ENCODE results near the gene DDX60.
"Not testable (repeated sequence)": the region's sequence is repeated elsewhere in the genome, so short reads cannot be mapped to it uniquely, and the experiment has no call there.

The DDX60 gene

GRCh38 chr4:168293386-168293975, 25.1 kb downstream of the DDX60 start:
- TF ChIP-seq CTCF (IDR thresholded peaks at IDR 0.05; ENCODE audit: low read depth, low read length), result no peak
- no peak overlapping the region for H3K4me3 ChIP-seq (ENCODE audit: low read depth, low read length)

- no peak overlapping the region for H3K4me3 ChIP-seq (ENCODE audit: low read depth, low read length)
- TF ChIP-seq CTCF (IDR thresholded peaks at IDR 0.05; ENCODE audit: low read depth, low read length), result no peak
Observed at GRCh38 chr4:168291242-168291641, 27.3 kb downstream of the DDX60 start.

- not testable (repeated sequence) for H3K4me3 ChIP-seq (ENCODE audit: low read depth, low read length)
Observed at GRCh38 chr4:168285850-168286249, 32.7 kb downstream of the DDX60 start.

- H3K4me3 ChIP-seq (ENCODE audit: low read depth, low read length), result no peak overlapping the region
- TF ChIP-seq CTCF (IDR thresholded peaks at IDR 0.05; ENCODE audit: low read depth, low read length), result no peak
Observed at GRCh38 chr4:168279556-168279955, 39.0 kb downstream of the DDX60 start.

GRCh38 chr4:168275836-168276235, 42.7 kb downstream of the DDX60 start:
- TF ChIP-seq CTCF (IDR thresholded peaks at IDR 0.05; ENCODE audit: low read depth, low read length), result no peak
- H3K4me3 ChIP-seq (ENCODE audit: low read depth, low read length), result no peak overlapping the region

GRCh38 chr4:168274871-168275270, 43.7 kb downstream of the DDX60 start:
- TF ChIP-seq CTCF (IDR thresholded peaks at IDR 0.05; ENCODE audit: low read depth, low read length), result no peak
- no peak overlapping the region for H3K4me3 ChIP-seq (ENCODE audit: low read depth, low read length)

GRCh38 chr4:168273838-168274237, 44.7 kb downstream of the DDX60 start:
- TF ChIP-seq CTCF (IDR thresholded peaks at IDR 0.05; ENCODE audit: low read depth, low read length), result no peak

GRCh38 chr4:168272488-168272887, 46.1 kb downstream of the DDX60 start:
- H3K4me3 ChIP-seq (ENCODE audit: low read depth, low read length), result no peak overlapping the region
- no peak for TF ChIP-seq CTCF (IDR thresholded peaks at IDR 0.05; ENCODE audit: low read depth, low read length)

More at GRCh38 chr4:168273838-168274237, 44.7 kb downstream of the DDX60 start:
- H3K4me3 ChIP-seq (ENCODE audit: low read depth, low read length), result no peak overlapping the region
